Stimulated activated CD8-positive, alpha-beta memory T cell treated with anti-CD3 and anti-CD28 coated beads, Interleukin-7, amount 100 ng/mL, for 1 hour (primary cell): ENCODE data around the gene ZNF677.
"Not testable (repeated sequence)": the region's sequence is repeated elsewhere in the genome, so short reads cannot be mapped to it uniquely, and the experiment has no call there.

Source experiments
- DNase-seq, 2 donors: peaks; one replicate each; pipeline ENCODE4 v3.0.0-alpha.2; 2020; ENCODE audit warnings: low read depth in 2 of 2

ZNF677 gene

GRCh38 chr19:53193535-53194222 lies 61.0 kb downstream of the ZNF677 start:
- no peak for DNase-seq

DNA sequence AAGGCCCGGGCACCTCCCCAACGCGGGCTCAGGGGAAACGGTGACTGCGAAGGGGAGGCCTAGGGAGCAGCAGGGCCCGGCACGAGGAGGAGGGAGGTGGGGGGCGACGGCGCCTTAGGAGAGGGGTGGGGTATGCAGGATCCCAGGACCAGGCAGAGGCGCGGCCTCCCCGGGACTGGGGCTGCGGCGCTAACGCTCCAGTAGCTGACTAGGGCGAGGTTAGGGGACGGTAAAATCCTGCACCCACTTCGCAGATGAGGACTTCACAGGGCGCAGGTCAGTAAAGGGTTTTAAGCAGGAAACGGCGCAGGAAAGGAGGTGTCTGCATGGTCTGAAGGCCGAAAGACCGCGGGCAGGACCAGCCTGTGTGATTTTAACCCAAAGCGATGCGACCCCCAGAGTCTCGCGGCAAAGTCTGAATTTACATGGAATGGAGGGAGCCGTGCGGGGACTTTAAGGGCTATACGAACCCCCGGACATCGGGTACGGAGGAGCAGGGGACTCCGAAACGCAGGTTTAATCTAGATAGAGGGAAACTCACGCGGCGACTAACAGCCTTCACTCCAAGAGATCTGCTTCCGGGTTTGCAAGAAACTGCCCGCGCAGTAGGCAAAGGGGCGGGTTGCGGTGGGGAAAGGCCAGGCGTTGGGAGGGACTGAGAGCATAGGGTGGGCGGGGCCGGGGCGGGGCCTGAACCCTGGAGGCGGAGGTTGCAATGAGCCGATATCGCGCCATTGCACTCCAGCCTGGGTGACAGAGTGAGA lies 61.7 kb downstream of the ZNF677 start, which contains the start of gene ZNF665:
ZNF665 (minus strand) TSS at position 588 of the 764 bp plus-strand sequence. CDS start 10,460 bp downstream, outside the sequence.
- peak; percentile 52 to 53 for DNase-seq

DNA sequence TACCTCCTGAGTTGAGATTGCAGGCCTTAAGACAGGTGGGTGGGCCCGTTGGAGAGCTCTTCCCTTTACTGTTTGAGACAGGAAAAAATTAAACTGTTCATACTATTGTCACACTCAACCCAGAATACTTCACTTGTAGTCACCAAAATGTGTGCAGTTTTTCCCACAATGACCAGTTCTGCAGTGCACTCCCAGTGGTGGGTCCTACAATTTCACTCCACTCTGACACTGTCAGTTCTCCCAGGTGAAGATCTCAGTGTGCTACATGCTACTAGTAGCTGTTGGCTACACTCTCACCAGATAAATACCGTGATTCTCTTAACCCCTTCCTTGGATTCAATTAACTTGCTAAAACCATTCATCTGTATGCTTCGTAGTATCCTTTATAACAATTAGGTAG lies 64.4 kb downstream of the ZNF677 start:
- DNase-seq = no peak

GRCh38 chr19:53189691-53190198 lies 64.9 kb downstream of the ZNF677 start:
- DNase-seq = not testable (repeated sequence)
